ENCODE data around the gene DGCR8.

Gene DGCR8

GRCh38 chr22:20043057-20043996 is 36.7 kb upstream of the DGCR8 start:
- TF ChIP-seq, protein P1, sequence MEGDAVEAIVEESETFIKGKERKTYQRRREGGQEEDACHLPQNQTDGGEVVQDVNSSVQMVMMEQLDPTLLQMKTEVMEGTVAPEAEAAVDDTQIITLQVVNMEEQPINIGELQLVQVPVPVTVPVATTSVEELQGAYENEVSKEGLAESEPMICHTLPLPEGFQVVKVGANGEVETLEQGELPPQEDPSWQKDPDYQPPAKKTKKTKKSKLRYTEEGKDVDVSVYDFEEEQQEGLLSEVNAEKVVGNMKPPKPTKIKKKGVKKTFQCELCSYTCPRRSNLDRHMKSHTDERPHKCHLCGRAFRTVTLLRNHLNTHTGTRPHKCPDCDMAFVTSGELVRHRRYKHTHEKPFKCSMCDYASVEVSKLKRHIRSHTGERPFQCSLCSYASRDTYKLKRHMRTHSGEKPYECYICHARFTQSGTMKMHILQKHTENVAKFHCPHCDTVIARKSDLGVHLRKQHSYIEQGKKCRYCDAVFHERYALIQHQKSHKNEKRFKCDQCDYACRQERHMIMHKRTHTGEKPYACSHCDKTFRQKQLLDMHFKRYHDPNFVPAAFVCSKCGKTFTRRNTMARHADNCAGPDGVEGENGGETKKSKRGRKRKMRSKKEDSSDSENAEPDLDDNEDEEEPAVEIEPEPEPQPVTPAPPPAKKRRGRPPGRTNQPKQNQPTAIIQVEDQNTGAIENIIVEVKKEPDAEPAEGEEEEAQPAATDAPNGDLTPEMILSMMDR (IDR thresholded peaks at IDR 0.05; ENCODE audit: insufficient read depth, low read length, poor library complexity, severe bottlenecking) = no peak
- no peak for TF ChIP-seq EZH2phosphoT487 (conservative IDR thresholded peaks at IDR 0.05; ENCODE audit: low read length)
- Histone ChIP-seq H2AFZ (ENCODE audit: low read depth, low read length, severe bottlenecking) (no peak overlapping the region), H3K4me3 (ENCODE audit: insufficient read depth, low read length, poor library complexity, severe bottlenecking) (no peak overlapping the region), H3K27ac (ENCODE audit: low read depth, low read length) (no peak overlapping the region), H3K9me3 (ENCODE audit: insufficient read depth, low read length) (no peaks in the 10 kb centered on the region), H3K9ac (ENCODE audit: low read length) (no peak overlapping the region), H3K36me3 (ENCODE audit: low read length) (no peaks in the 10 kb centered on the region), H3K9me2 (replicated peaks; ENCODE audit: insufficient read depth, low read length) (no peaks in the 10 kb centered on the region), H3K4me2 (ENCODE audit: low read depth, low read length, poor library complexity, severe bottlenecking) (no peak overlapping the region), H3F3A (ENCODE audit: insufficient read depth) (no peaks in the 10 kb centered on the region), H3K79me2 (ENCODE audit: insufficient read depth, low read length) (no peaks in the 10 kb centered on the region), H3K27me3 (ENCODE audit: low read length) (no peaks in the 10 kb centered on the region), H4K20me1 (ENCODE audit: low read depth, low read length) (no peaks in the 10 kb centered on the region)

DNA sequence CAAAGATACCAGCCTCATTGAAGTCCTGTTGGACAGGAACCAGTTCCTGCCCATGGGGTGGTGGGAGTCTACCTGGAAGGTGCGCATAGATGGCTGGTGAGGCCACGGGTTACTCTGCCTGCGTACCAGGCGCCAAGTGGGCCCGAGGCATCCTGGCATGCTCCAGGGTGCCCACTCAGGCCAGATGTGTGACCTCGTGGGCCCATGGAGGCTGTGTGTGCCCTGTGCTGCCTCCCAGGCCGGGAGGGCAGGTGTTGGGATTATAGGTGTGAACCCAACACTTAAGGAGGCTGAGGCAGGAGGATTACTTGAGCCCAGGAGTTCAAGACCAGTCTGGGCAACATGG is 36.1 kb upstream of the DGCR8 start:
- Histone ChIP-seq H3K4me3 (ENCODE audit: insufficient read depth, low read length, poor library complexity, severe bottlenecking) (no peak overlapping the region), H3K27me3 (ENCODE audit: low read length) (no peaks in the 10 kb centered on the region), H3K79me2 (ENCODE audit: insufficient read depth, low read length) (no peaks in the 10 kb centered on the region), H3F3A (ENCODE audit: insufficient read depth) (no peaks in the 10 kb centered on the region), H3K9me2 (replicated peaks; ENCODE audit: insufficient read depth, low read length) (no peaks in the 10 kb centered on the region), H3K9ac (ENCODE audit: low read length) (no peak overlapping the region), H3K27ac (ENCODE audit: low read depth, low read length) (no peak overlapping the region), H4K20me1 (ENCODE audit: low read depth, low read length) (no peaks in the 10 kb centered on the region), H3K36me3 (ENCODE audit: low read length) (no peaks in the 10 kb centered on the region), H2AFZ (ENCODE audit: low read depth, low read length, severe bottlenecking) (no peak overlapping the region), H3K9me3 (ENCODE audit: insufficient read depth, low read length) (no peaks in the 10 kb centered on the region), H3K4me2 (ENCODE audit: low read depth, low read length, poor library complexity, severe bottlenecking) (no peak overlapping the region)
- TF ChIP-seq, protein P1 (IDR thresholded peaks at IDR 0.05; ENCODE audit: insufficient read depth, low read length, poor library complexity, severe bottlenecking) = no peak
- TF ChIP-seq EZH2phosphoT487 (conservative IDR thresholded peaks at IDR 0.05; ENCODE audit: low read length) = no peak

DNA sequence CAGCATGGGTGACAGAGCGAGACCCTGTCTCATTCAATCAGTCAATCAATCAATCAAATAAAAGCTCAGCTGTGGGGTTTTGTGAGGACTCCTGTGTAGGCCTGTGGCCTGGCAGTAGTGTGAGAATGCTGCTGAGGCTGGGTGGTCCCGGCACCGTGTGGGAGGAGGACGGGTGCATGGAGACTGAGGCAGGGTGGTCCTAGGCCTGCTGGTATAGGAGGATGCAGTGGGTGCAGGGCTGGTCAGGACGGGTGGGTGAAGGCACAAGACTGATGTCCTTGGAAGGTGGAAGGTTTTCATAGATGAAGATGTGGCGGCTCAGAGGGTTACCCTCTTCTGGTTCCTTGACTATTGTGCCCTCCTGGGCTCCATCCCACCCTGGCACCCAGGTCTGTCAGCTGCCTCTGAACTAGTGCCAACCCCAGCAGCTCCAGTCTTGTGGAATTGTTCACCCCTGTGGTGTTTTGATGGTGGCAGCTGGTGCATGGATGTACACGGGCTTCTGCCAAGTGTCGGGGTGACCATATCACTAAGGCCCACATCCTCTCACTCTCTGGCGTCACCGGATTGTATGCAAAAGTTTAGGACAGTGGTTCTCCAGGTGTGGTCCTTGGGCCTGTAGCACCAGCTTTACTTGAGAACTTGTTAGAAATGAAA is 35.4 kb upstream of the DGCR8 start:
- Histone ChIP-seq H3K79me2 (ENCODE audit: insufficient read depth, low read length) (no peaks in the 10 kb centered on the region), H3K36me3 (ENCODE audit: low read length) (no peaks in the 10 kb centered on the region), H3K9me2 (replicated peaks; ENCODE audit: insufficient read depth, low read length) (no peaks in the 10 kb centered on the region), H3F3A (ENCODE audit: insufficient read depth) (no peaks in the 10 kb centered on the region), H4K20me1 (ENCODE audit: low read depth, low read length) (no peaks in the 10 kb centered on the region), H3K27ac (ENCODE audit: low read depth, low read length) (no peak overlapping the region), H3K9ac (ENCODE audit: low read length) (no peak overlapping the region), H3K9me3 (ENCODE audit: insufficient read depth, low read length) (no peaks in the 10 kb centered on the region), H2AFZ (ENCODE audit: low read depth, low read length, severe bottlenecking) (no peak overlapping the region), H3K4me3 (ENCODE audit: insufficient read depth, low read length, poor library complexity, severe bottlenecking) (no peak overlapping the region), H3K27me3 (ENCODE audit: low read length) (no peaks in the 10 kb centered on the region), H3K4me2 (ENCODE audit: low read depth, low read length, poor library complexity, severe bottlenecking) (no peak overlapping the region)
- TF ChIP-seq, protein P1 (IDR thresholded peaks at IDR 0.05; ENCODE audit: insufficient read depth, low read length, poor library complexity, severe bottlenecking) = no peak
- no peak for TF ChIP-seq EZH2phosphoT487 (conservative IDR thresholded peaks at IDR 0.05; ENCODE audit: low read length)

All from SU-DHL-6 (cell line).